ENCODE measurements around the gene PLS1. TPM values are rescaled to one million over a fixed set of nuclear protein-coding genes. Genes with fewer than 3 reads are reported as not detected.

PLS1 gene
- total RNA-seq, 1 donor from 2014 or later, result 1.5 TPM

DNA sequence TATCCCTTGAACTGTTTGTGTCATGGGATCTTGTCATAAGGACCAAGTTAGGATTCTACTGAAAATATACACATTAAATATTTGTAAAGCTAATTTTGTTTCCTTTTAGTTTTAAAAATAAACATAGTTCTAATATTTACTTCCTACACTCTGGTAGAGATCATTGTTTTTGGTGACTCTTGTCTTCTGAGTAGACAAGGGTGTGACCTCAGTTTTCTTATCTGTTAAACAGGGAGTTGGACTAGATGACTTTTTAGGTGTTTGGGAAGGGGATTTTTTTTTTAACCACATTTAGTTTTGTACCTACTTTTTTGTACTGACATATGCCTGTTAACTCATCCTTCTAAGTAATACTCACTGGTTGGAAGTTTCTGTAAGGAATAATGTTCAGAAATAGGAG lies 30.8 kb downstream of the PLS1 start:
- Mint-ChIP-seq H3K27ac (ENCODE audit: unreplicated experiment) (no peak overlapping the region), H3K9me3 (ENCODE audit: unreplicated experiment) (no peaks in the 10 kb centered on the region), H3K36me3 (ENCODE audit: unreplicated experiment) (no peaks in the 10 kb centered on the region), H3K27me3 (ENCODE audit: unreplicated experiment) (no peaks in the 10 kb centered on the region), H3K4me1 (ENCODE audit: unreplicated experiment) (no peaks in the 10 kb centered on the region), H3K4me3 (ENCODE audit: unreplicated experiment) (no peak overlapping the region)
- DNase-seq (ENCODE audit: extremely low spot score, unreplicated experiment), result no peak
- TF ChIP-seq, protein P1, sequence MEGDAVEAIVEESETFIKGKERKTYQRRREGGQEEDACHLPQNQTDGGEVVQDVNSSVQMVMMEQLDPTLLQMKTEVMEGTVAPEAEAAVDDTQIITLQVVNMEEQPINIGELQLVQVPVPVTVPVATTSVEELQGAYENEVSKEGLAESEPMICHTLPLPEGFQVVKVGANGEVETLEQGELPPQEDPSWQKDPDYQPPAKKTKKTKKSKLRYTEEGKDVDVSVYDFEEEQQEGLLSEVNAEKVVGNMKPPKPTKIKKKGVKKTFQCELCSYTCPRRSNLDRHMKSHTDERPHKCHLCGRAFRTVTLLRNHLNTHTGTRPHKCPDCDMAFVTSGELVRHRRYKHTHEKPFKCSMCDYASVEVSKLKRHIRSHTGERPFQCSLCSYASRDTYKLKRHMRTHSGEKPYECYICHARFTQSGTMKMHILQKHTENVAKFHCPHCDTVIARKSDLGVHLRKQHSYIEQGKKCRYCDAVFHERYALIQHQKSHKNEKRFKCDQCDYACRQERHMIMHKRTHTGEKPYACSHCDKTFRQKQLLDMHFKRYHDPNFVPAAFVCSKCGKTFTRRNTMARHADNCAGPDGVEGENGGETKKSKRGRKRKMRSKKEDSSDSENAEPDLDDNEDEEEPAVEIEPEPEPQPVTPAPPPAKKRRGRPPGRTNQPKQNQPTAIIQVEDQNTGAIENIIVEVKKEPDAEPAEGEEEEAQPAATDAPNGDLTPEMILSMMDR (IDR thresholded peaks at IDR 0.05), result no peak

DNA sequence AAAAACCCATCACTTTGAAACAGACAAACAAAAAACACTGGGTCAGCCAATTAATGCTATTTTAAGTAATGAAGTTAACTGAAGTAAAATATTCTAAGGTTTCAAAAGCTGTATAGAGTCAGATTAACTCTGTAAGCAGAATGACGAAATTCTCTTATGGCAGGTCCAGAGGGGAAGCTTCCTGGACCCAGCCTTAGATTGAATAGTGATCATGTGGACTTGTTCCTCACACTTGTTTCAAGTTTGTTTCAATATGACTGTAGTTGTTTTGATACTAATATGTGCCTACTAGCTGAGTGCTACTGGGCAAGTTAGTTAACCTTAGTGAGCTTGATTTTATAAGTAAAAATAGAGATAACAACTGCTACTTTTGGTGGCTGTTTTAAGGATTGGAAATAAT lies 32.6 kb downstream of the PLS1 start:
- DNase-seq (ENCODE audit: extremely low spot score, unreplicated experiment), result no peak
- H3K9me3 Mint-ChIP-seq (ENCODE audit: unreplicated experiment), result no peaks in the 10 kb centered on the region
- H3K4me1 Mint-ChIP-seq (ENCODE audit: unreplicated experiment), result no peaks in the 10 kb centered on the region
- peaks cover 3% of the 10 kb centered on the region for H3K27me3 Mint-ChIP-seq (ENCODE audit: unreplicated experiment)
- TF ChIP-seq, protein P1 (IDR thresholded peaks at IDR 0.05), result no peak
- no peak overlapping the region for H3K4me3 Mint-ChIP-seq (ENCODE audit: unreplicated experiment)
- no peak overlapping the region for H3K27ac Mint-ChIP-seq (ENCODE audit: unreplicated experiment)
- H3K36me3 Mint-ChIP-seq (ENCODE audit: unreplicated experiment), result no peaks in the 10 kb centered on the region

DNA sequence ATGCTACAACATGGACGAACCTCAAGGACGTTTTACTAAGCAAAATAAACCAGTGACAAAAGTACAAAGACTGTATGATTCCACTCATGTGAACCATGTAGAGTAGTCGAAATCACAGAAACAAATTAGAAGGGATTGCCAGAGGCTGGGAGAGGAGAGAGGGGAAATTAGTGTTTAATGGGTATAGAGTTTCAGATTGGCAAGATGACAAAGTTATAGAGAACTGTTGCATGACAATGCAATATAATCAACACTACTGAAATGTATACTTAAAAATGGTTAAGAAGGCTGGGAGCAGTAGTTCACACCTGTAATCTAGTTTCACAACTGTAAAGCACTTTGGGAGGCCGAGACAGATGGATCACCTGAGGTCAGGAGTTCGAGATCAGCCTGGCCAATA lies 36.9 kb downstream of the PLS1 start:
- Mint-ChIP-seq H3K27ac (ENCODE audit: unreplicated experiment) (no peak overlapping the region), H3K9me3 (ENCODE audit: unreplicated experiment) (no peaks in the 10 kb centered on the region), H3K4me3 (ENCODE audit: unreplicated experiment) (no peak overlapping the region), H3K36me3 (ENCODE audit: unreplicated experiment) (no peaks in the 10 kb centered on the region), H3K27me3 (ENCODE audit: unreplicated experiment) (peaks cover 4% of the 10 kb centered on the region), H3K4me1 (ENCODE audit: unreplicated experiment) (no peaks in the 10 kb centered on the region)
- no peak for DNase-seq (ENCODE audit: extremely low spot score, unreplicated experiment)
- TF ChIP-seq, protein P1 (IDR thresholded peaks at IDR 0.05), result no peak

DNA sequence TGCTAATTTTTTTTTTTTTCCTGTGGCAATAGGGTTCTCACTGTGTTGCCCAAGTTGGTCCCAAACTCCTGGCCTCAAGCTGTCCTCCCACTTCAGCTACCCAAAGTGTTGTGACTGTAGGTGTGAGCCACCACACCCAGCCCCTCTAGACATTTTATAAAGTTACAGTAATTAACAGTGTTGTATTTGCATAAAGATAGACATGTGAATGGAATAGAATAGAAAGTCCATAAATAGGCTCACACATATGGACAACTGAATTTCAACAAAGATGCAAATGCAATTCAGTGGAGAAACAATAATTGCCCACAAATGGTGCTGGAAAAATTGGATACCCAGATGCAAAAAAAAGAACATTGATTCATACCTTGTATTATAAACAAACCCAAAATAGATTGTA lies 39.9 kb downstream of the PLS1 start:
- DNase-seq (ENCODE audit: extremely low spot score, unreplicated experiment), result no peak
- Mint-ChIP-seq H3K36me3 (ENCODE audit: unreplicated experiment) (no peaks in the 10 kb centered on the region), H3K4me1 (ENCODE audit: unreplicated experiment) (no peaks in the 10 kb centered on the region), H3K27ac (ENCODE audit: unreplicated experiment) (no peak overlapping the region), H3K27me3 (ENCODE audit: unreplicated experiment) (peaks cover 4% of the 10 kb centered on the region), H3K4me3 (ENCODE audit: unreplicated experiment) (no peak overlapping the region), H3K9me3 (ENCODE audit: unreplicated experiment) (no peaks in the 10 kb centered on the region)
- TF ChIP-seq, protein P1 (IDR thresholded peaks at IDR 0.05), result no peak

DNA sequence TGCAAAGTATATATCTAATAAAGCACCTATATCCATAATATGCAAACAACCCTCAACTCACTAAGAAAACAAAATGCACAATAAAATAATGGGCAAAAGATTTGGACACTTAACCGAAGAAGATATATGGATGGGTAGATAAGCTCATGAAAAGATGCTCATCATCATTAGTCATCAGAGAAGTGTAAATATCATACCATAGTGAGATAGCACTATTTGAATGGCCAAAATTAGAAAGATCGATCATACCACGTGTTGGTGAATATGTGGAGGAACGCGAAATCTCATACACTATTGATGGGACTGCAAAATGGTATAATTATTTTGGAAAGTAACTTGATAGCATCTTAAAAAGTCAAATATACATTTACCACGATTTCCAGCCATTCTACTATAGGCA lies 40.5 kb downstream of the PLS1 start:
- H3K27ac Mint-ChIP-seq (ENCODE audit: unreplicated experiment), result no peak overlapping the region
- TF ChIP-seq, protein P1 (IDR thresholded peaks at IDR 0.05), result no peak
- H3K4me1 Mint-ChIP-seq (ENCODE audit: unreplicated experiment), result no peaks in the 10 kb centered on the region
- H3K9me3 Mint-ChIP-seq (ENCODE audit: unreplicated experiment), result no peaks in the 10 kb centered on the region
- H3K27me3 Mint-ChIP-seq (ENCODE audit: unreplicated experiment), result peaks cover 4% of the 10 kb centered on the region
- H3K4me3 Mint-ChIP-seq (ENCODE audit: unreplicated experiment), result no peak overlapping the region
- H3K36me3 Mint-ChIP-seq (ENCODE audit: unreplicated experiment), result no peaks in the 10 kb centered on the region
- DNase-seq (ENCODE audit: extremely low spot score, unreplicated experiment), result no peak

All from osteocyte (in vitro differentiated cells).